ENCODE results near the gene ERBB4.

The ERBB4 gene

GRCh38 chr2:211802666-211803065 lies 735.9 kb downstream of the ERBB4 start:
- Histone ChIP-seq H3K27ac (no peak overlapping the region), H3K9me3 (no peaks in the 10 kb centered on the region), H3K4me3 (ENCODE audit: low read depth in 1 of 2, low read length in 1 of 2) (no peak overlapping the region), H3K4me1 (ENCODE audit: control insufficient read depth in 1 of 2, insufficient read depth in 1 of 2, low read depth in 1 of 2, low read length in 1 of 2) (no peaks in the 10 kb centered on the region), H3K36me3 (no peaks in the 10 kb centered on the region), H3K27me3 (no peaks in the 10 kb centered on the region)
- TF ChIP-seq CTCF (IDR thresholded peaks at IDR 0.05): no peak

- H3K27ac ChIP-seq: no peak overlapping the region
- H3K9me3 ChIP-seq: no peaks in the 10 kb centered on the region
- no peaks in the 10 kb centered on the region for H3K36me3 ChIP-seq
- no peaks in the 10 kb centered on the region for H3K27me3 ChIP-seq
- no peaks in the 10 kb centered on the region for H3K4me1 ChIP-seq (ENCODE audit: control insufficient read depth in 1 of 2, insufficient read depth in 1 of 2, low read depth in 1 of 2, low read length in 1 of 2)
- no peak overlapping the region for H3K4me3 ChIP-seq (ENCODE audit: low read depth in 1 of 2, low read length in 1 of 2)
- TF ChIP-seq CTCF (IDR thresholded peaks at IDR 0.05): no peak
Measured at GRCh38 chr2:211800001-211800400, 738.6 kb downstream of the ERBB4 start.

GRCh38 chr2:211798868-211799267 lies 739.7 kb downstream of the ERBB4 start:
- Histone ChIP-seq H3K4me3 (ENCODE audit: low read depth in 1 of 2, low read length in 1 of 2) (no peak overlapping the region), H3K27me3 (no peaks in the 10 kb centered on the region), H3K9me3 (no peaks in the 10 kb centered on the region), H3K36me3 (no peaks in the 10 kb centered on the region), H3K27ac (no peak overlapping the region), H3K4me1 (ENCODE audit: control insufficient read depth in 1 of 2, insufficient read depth in 1 of 2, low read depth in 1 of 2, low read length in 1 of 2) (no peaks in the 10 kb centered on the region)
- no peak for TF ChIP-seq CTCF (IDR thresholded peaks at IDR 0.05)

- no peak overlapping the region for H3K4me3 ChIP-seq (ENCODE audit: low read depth in 1 of 2, low read length in 1 of 2)
- no peak for TF ChIP-seq CTCF (IDR thresholded peaks at IDR 0.05)
- H3K27ac ChIP-seq: no peak overlapping the region
- no peaks in the 10 kb centered on the region for H3K9me3 ChIP-seq
- no peaks in the 10 kb centered on the region for H3K36me3 ChIP-seq
- H3K27me3 ChIP-seq: no peaks in the 10 kb centered on the region
- no peaks in the 10 kb centered on the region for H3K4me1 ChIP-seq (ENCODE audit: control insufficient read depth in 1 of 2, insufficient read depth in 1 of 2, low read depth in 1 of 2, low read length in 1 of 2)
Measured at GRCh38 chr2:211793690-211794089, 744.9 kb downstream of the ERBB4 start.

- H3K4me1 ChIP-seq (ENCODE audit: control insufficient read depth in 1 of 2, insufficient read depth in 1 of 2, low read depth in 1 of 2, low read length in 1 of 2): no peaks in the 10 kb centered on the region
- no peak overlapping the region for H3K27ac ChIP-seq
- no peaks in the 10 kb centered on the region for H3K27me3 ChIP-seq
- H3K36me3 ChIP-seq: no peaks in the 10 kb centered on the region
- no peak overlapping the region for H3K4me3 ChIP-seq (ENCODE audit: low read depth in 1 of 2, low read length in 1 of 2)
- no peak for TF ChIP-seq CTCF (IDR thresholded peaks at IDR 0.05)
- no peaks in the 10 kb centered on the region for H3K9me3 ChIP-seq
Measured at GRCh38 chr2:211789982-211790381, 748.6 kb downstream of the ERBB4 start.

GRCh38 chr2:211766689-211767088 lies 771.9 kb downstream of the ERBB4 start:
- Histone ChIP-seq H3K4me1 (ENCODE audit: control insufficient read depth in 1 of 2, insufficient read depth in 1 of 2, low read depth in 1 of 2, low read length in 1 of 2) (no peaks in the 10 kb centered on the region), H3K27ac (no peak overlapping the region), H3K4me3 (ENCODE audit: low read depth in 1 of 2, low read length in 1 of 2) (no peak overlapping the region), H3K27me3 (no peaks in the 10 kb centered on the region), H3K36me3 (no peaks in the 10 kb centered on the region), H3K9me3 (no peaks in the 10 kb centered on the region)
- no peak for TF ChIP-seq CTCF (IDR thresholded peaks at IDR 0.05)
